ENCODE data around the gene ZNF638. TPM values are rescaled to one million over a fixed set of nuclear protein-coding genes. Genes with fewer than 3 reads are reported as not detected.

Gene ZNF638, protein sequence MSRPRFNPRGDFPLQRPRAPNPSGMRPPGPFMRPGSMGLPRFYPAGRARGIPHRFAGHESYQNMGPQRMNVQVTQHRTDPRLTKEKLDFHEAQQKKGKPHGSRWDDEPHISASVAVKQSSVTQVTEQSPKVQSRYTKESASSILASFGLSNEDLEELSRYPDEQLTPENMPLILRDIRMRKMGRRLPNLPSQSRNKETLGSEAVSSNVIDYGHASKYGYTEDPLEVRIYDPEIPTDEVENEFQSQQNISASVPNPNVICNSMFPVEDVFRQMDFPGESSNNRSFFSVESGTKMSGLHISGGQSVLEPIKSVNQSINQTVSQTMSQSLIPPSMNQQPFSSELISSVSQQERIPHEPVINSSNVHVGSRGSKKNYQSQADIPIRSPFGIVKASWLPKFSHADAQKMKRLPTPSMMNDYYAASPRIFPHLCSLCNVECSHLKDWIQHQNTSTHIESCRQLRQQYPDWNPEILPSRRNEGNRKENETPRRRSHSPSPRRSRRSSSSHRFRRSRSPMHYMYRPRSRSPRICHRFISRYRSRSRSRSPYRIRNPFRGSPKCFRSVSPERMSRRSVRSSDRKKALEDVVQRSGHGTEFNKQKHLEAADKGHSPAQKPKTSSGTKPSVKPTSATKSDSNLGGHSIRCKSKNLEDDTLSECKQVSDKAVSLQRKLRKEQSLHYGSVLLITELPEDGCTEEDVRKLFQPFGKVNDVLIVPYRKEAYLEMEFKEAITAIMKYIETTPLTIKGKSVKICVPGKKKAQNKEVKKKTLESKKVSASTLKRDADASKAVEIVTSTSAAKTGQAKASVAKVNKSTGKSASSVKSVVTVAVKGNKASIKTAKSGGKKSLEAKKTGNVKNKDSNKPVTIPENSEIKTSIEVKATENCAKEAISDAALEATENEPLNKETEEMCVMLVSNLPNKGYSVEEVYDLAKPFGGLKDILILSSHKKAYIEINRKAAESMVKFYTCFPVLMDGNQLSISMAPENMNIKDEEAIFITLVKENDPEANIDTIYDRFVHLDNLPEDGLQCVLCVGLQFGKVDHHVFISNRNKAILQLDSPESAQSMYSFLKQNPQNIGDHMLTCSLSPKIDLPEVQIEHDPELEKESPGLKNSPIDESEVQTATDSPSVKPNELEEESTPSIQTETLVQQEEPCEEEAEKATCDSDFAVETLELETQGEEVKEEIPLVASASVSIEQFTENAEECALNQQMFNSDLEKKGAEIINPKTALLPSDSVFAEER (N-terminal part only)
- 52.8 TPM for polyA plus RNA-seq (2013, experiment 1 of 2)
- 51.0 TPM for polyA plus RNA-seq (2013, experiment 2 of 2)

DNA sequence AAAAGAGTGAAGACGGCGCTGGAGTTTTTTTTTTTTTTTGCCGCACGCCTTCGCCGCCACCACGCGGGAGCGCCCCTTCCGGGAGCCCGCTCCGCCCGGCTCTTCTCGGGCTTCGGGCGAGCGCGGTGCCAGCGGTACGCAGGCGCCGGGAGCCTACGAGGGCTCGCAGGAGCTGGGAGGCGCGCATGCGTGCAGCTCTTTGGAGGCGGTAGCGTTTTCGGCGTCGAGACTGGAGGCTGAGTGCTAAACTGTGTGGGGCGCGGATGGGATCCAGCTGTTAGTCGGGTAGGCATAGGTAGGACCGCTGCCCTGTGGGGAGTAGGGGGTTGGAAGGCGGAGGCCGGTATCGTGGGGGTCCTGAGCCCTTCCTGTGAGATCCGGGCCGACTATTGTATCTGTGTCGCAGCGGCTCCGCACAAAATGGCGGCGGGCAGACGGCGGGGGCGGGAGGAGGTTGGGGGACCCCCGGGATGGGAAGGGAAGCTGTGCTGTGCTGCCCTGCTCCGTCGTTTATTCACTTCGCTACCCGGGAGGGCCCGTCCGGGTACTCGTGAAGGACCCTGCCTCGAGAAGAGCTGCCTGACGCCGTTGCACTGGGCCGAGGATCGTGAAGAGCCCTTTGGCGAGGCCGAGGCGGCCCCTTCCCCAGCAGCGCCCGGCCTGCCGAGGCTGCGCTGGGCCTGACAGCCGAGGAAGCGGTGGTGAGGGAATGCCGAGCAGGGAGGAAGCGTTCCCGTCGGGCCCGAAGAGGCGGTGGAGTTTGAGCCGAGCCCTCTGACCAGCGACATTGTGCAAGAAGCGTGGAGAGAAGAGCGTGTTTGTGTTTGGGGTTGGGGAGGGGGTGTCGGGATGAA is at the start of gene ZNF638:
ZNF638 (plus strand) TSS at position 202 of the 854 bp plus-strand sequence. CDS start 17,173 bp downstream, outside the sequence.
- H3K4me1 ChIP-seq (ENCODE audit: control insufficient read depth, insufficient read depth, low read depth, low read length): peaks cover 4% of the 10 kb centered on the region
- DNase-seq: peak; percentile 93
- peak within 1 kb of the TSS in 1 of 2 experiments; percentile 23 for H2BK12ac ChIP-seq (ENCODE audit: low read length in 2 of 2)
- H3K4ac ChIP-seq (ENCODE audit: low read depth in 1 of 2, low read length in 2 of 2): peak within 1 kb of the TSS; percentile 52 to 98
- H4K91ac ChIP-seq (ENCODE audit: low read length): peak within 1 kb of the TSS; percentile 99
- under 1% methylated on average over 63 of the region's 82 CpGs for WGBS
- peak within 1 kb of the TSS; percentile 48 for H3K4me2 ChIP-seq (ENCODE audit: low read length, poor library complexity, severe bottlenecking)
- H3K9me3 ChIP-seq (ENCODE audit: control insufficient read depth, low read length): peaks cover 4% of the 10 kb centered on the region
- peak within 1 kb of the TSS; percentile 96 to 97 for H3K4me3 ChIP-seq (ENCODE audit: insufficient read depth in 1 of 2, low read depth in 1 of 2, low read length in 2 of 2)
- H3K23ac ChIP-seq (ENCODE audit: low read length in 2 of 2): peak within 1 kb of the TSS in 1 of 2 experiments; percentile 85
- no peak within 1 kb of the TSS for H2AFZ ChIP-seq (ENCODE audit: low read depth, low read length)
- peak within 1 kb of the TSS; percentile 62 for H3K27ac ChIP-seq (ENCODE audit: low read length, poor library complexity, severe bottlenecking)
- peak within 1 kb of the TSS; percentile 80 for H2BK5ac ChIP-seq (ENCODE audit: low read depth, low read length, poor library complexity, severe bottlenecking)
- H3K79me1 ChIP-seq (replicated peaks; ENCODE audit: low read length, poor library complexity, severe bottlenecking): no peaks in the 10 kb centered on the region
- H3K14ac ChIP-seq (ENCODE audit: low read length in 2 of 2): peak within 1 kb of the TSS; percentile 87 to 93
- no peak within 1 kb of the TSS for H2AK5ac ChIP-seq (ENCODE audit: low read length, severe bottlenecking)
- H4K8ac ChIP-seq (ENCODE audit: low read length): peak within 1 kb of the TSS; percentile 93
- peaks cover 0 to 3% of the 10 kb centered on the region in 2 experiments for H3K36me3 ChIP-seq (ENCODE audit: control insufficient read depth in 1 of 2, insufficient read depth in 2 of 2, low read depth in 1 of 2, low read length in 2 of 2)
- H3K9ac ChIP-seq (ENCODE audit: low read length): peak within 1 kb of the TSS; percentile 99
- H3K27me3 ChIP-seq (ENCODE audit: control insufficient read depth in 1 of 2, insufficient read depth in 1 of 2, low read length in 2 of 2): no peaks in the 10 kb centered on the region
- H2BK120ac ChIP-seq (ENCODE audit: low read depth, low read length): peak within 1 kb of the TSS; percentile 81
- peak within 1 kb of the TSS; percentile 73 for H2BK15ac ChIP-seq (ENCODE audit: low read depth, poor library complexity, severe bottlenecking)
- H3K18ac ChIP-seq (ENCODE audit: low read depth in 1 of 2, low read length in 2 of 2): peak within 1 kb of the TSS; percentile 93 to 95

DNA sequence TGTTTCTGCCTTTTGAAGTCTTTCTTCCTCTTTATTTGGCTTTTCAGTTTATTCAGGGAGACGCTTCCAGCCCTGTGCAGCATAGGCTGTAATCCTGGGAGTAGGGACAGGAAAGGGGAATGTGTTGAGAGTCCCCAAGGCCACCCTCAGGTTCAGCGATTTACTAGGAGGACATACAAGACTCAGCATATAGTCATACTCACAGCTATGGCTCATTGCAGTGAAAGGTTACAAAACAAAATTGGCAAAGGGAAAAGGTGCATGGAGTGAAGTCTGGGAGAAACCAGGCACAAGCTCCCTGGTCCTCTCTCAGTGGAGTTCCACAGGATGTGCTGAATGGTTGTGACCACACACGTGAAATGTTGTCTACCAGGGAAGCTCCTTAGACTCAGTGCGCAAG is 49.6 kb upstream of the ZNF638 start:
- no peak overlapping the region for H3K23ac ChIP-seq (ENCODE audit: low read length in 2 of 2)
- H3K9me3 ChIP-seq (ENCODE audit: control insufficient read depth, low read length): no peaks in the 10 kb centered on the region
- 87% methylated on average over 3 of the region's 4 CpGs for WGBS
- H3K27ac ChIP-seq (ENCODE audit: low read length, poor library complexity, severe bottlenecking): no peak overlapping the region
- H3K36me3 ChIP-seq (ENCODE audit: control insufficient read depth in 1 of 2, insufficient read depth in 2 of 2, low read depth in 1 of 2, low read length in 2 of 2): no peaks in the 10 kb centered on the region
- peaks cover 7 to 68% of the 10 kb centered on the region in 2 experiments for H3K27me3 ChIP-seq (ENCODE audit: control insufficient read depth in 1 of 2, insufficient read depth in 1 of 2, low read length in 2 of 2)
- DNase-seq: no peak
- no peak overlapping the region for H3K9ac ChIP-seq (ENCODE audit: low read length)
- H2AK5ac ChIP-seq (ENCODE audit: low read length, severe bottlenecking): no peak overlapping the region
- H3K4me3 ChIP-seq (ENCODE audit: insufficient read depth in 1 of 2, low read depth in 1 of 2, low read length in 2 of 2): no peak overlapping the region
- H2BK12ac ChIP-seq (ENCODE audit: low read length in 2 of 2): no peak overlapping the region
- H3K79me1 ChIP-seq (replicated peaks; ENCODE audit: low read length, poor library complexity, severe bottlenecking): no peaks in the 10 kb centered on the region
- no peak overlapping the region for H3K4ac ChIP-seq (ENCODE audit: low read depth in 1 of 2, low read length in 2 of 2)
- H4K8ac ChIP-seq (ENCODE audit: low read length): no peak overlapping the region
- no peak overlapping the region for H3K18ac ChIP-seq (ENCODE audit: low read depth in 1 of 2, low read length in 2 of 2)
- H2BK120ac ChIP-seq (ENCODE audit: low read depth, low read length): no peak overlapping the region
- H2BK15ac ChIP-seq (ENCODE audit: low read depth, poor library complexity, severe bottlenecking): no peak overlapping the region
- no peak overlapping the region for H3K4me2 ChIP-seq (ENCODE audit: low read length, poor library complexity, severe bottlenecking)
- no peak overlapping the region for H3K14ac ChIP-seq (ENCODE audit: low read length in 2 of 2)
- no peak overlapping the region for H2AFZ ChIP-seq (ENCODE audit: low read depth, low read length)
- peaks cover under 1% of the 10 kb centered on the region for H3K4me1 ChIP-seq (ENCODE audit: control insufficient read depth, insufficient read depth, low read depth, low read length)
- no peak overlapping the region for H2BK5ac ChIP-seq (ENCODE audit: low read depth, low read length, poor library complexity, severe bottlenecking)
- H4K91ac ChIP-seq (ENCODE audit: low read length): no peak overlapping the region

DNA sequence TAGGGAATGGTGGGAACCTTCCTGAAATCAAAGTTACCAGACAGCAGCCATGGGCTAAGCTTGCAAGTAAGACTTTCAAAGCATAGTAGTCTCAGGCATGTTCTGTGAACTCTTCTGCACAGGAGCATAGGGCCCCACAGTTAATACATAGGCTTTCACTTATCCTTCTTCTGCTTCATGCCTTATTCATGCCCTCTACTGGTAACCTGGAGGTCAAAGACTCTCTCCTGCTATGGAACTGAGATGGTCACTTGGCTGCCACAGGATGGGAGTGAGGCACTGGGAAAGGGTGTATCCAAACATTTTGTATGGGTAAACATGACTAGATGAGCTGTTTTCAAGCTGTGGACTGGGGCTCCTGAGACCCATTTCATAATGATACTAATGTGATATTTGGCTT is 49.1 kb upstream of the ZNF638 start:
- no peak overlapping the region for H2BK12ac ChIP-seq (ENCODE audit: low read length in 2 of 2)
- H3K4ac ChIP-seq (ENCODE audit: low read depth in 1 of 2, low read length in 2 of 2): no peak overlapping the region
- no peak overlapping the region for H2AK5ac ChIP-seq (ENCODE audit: low read length, severe bottlenecking)
- no peak overlapping the region for H3K23ac ChIP-seq (ENCODE audit: low read length in 2 of 2)
- H2BK15ac ChIP-seq (ENCODE audit: low read depth, poor library complexity, severe bottlenecking): no peak overlapping the region
- H3K9ac ChIP-seq (ENCODE audit: low read length): no peak overlapping the region
- no peaks in the 10 kb centered on the region for H3K36me3 ChIP-seq (ENCODE audit: control insufficient read depth in 1 of 2, insufficient read depth in 2 of 2, low read depth in 1 of 2, low read length in 2 of 2)
- H3K79me1 ChIP-seq (replicated peaks; ENCODE audit: low read length, poor library complexity, severe bottlenecking): no peaks in the 10 kb centered on the region
- H3K14ac ChIP-seq (ENCODE audit: low read length in 2 of 2): no peak overlapping the region
- no peaks in the 10 kb centered on the region for H3K9me3 ChIP-seq (ENCODE audit: control insufficient read depth, low read length)
- H3K18ac ChIP-seq (ENCODE audit: low read depth in 1 of 2, low read length in 2 of 2): no peak overlapping the region
- H3K4me2 ChIP-seq (ENCODE audit: low read length, poor library complexity, severe bottlenecking): no peak overlapping the region
- no peak overlapping the region for H2BK120ac ChIP-seq (ENCODE audit: low read depth, low read length)
- H3K27me3 ChIP-seq (ENCODE audit: control insufficient read depth in 1 of 2, insufficient read depth in 1 of 2, low read length in 2 of 2): peaks cover 7 to 67% of the 10 kb centered on the region in 2 experiments
- H3K4me1 ChIP-seq (ENCODE audit: control insufficient read depth, insufficient read depth, low read depth, low read length): no peaks in the 10 kb centered on the region
- H2BK5ac ChIP-seq (ENCODE audit: low read depth, low read length, poor library complexity, severe bottlenecking): no peak overlapping the region
- H4K8ac ChIP-seq (ENCODE audit: low read length): no peak overlapping the region
- H2AFZ ChIP-seq (ENCODE audit: low read depth, low read length): no peak overlapping the region
- no peak overlapping the region for H4K91ac ChIP-seq (ENCODE audit: low read length)
- no peak for DNase-seq
- no peak overlapping the region for H3K4me3 ChIP-seq (ENCODE audit: insufficient read depth in 1 of 2, low read depth in 1 of 2, low read length in 2 of 2)
- no peak overlapping the region for H3K27ac ChIP-seq (ENCODE audit: low read length, poor library complexity, severe bottlenecking)
